Measurements from ENCODE around the gene AHCY. TPM values are rescaled to one million over a fixed set of nuclear protein-coding genes. Genes with fewer than 3 reads are reported as not detected.
"Not testable (repeated sequence)": the region's sequence is repeated elsewhere in the genome, so short reads cannot be mapped to it uniquely, and the experiment has no call there.

Gene AHCY
- polyA plus RNA-seq (2014; cell fraction: cytosol; rRNA removed): 369 and 395 TPM in 2 replicates
- 201 and 232 TPM in 2 replicates for polyA plus RNA-seq (2014; cell fraction: nucleus; rRNA removed)

DNA sequence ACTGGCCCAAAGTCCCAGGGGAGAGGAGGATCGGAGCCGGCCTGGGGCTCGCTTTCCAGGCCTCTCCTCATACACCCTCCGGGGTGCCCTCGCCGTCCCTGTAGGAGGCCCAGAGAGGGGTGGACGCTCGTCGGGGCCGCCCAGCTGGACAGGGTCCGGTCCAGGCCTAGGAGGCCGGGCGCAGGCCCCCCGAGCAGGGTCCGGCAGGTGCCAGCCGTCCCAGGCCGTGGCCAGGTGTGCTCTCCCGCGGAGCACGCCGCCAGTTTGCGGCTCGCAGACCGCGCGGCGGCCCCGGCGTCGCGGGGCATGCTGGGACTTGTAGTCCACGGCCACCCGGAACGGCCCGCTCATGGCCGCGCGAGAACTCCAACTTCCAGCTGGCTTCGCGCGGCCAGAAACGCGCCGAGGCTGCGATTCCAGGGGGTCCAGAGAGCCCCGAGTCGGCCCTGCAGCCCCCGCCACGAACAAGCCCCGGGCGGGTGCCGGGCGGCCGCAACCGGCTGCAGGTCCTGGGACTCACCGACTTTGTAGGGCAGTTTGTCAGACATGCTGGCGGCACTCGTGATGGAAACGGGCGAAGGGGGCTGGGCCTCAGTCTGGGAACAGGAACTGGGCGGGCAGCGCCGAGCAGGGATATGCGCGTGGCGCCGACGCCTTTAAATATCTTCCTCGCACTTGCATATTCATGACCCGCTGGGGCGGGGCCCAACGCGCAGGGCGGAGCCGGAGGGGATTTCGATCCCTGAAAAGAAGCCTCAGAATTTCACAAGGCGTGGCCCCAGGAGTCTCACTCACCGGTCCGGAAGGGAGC is at the start of gene AHCY:
Gene AHCY (minus strand): TSS at position 633 of the 811 bp plus-strand sequence. CDS start 85 bp downstream, at position 548.
- peak; percentile 98 for DNase-seq (ENCODE audit: low spot score)

DNA sequence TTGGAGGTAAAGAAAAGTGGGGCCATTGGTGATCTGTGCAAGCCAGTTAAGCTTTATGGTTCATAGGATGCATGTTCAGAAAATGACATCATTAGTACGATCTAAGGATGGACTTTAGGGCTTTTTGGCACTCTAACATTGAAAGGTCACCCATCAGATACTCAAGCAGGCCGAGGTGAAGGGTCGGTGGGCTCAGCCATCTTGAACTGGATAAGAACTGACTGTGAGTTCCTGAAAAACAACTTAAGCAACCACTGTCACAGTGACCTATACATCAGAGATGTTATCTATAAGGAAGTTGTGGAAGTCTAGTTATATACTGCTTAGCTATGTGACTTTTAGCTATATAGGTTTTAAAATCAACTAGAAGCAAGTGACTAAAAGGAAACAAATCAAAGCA is 46.9 kb upstream of the AHCY start:
- no peak for DNase-seq (ENCODE audit: low spot score)

DNA sequence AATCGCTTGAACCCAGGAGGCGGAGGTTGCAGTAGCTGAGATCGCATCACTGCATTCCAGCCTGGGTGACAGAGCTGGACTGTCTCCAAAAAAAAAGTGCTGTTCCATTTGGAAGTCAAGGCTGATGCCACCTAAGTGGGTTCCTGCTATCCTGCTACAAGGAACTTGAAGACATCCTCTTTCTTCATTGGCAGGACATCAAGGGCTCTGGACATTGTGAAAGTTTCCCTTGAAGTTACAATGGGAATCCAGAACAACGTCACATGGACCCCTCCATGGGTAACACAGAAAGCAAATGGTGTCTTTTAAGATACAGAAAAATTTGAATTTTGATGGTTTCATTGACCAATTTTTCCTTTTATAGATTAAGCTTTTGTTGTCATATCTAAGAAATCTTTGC is 44.4 kb upstream of the AHCY start:
- DNase-seq (ENCODE audit: low spot score): no peak

DNA sequence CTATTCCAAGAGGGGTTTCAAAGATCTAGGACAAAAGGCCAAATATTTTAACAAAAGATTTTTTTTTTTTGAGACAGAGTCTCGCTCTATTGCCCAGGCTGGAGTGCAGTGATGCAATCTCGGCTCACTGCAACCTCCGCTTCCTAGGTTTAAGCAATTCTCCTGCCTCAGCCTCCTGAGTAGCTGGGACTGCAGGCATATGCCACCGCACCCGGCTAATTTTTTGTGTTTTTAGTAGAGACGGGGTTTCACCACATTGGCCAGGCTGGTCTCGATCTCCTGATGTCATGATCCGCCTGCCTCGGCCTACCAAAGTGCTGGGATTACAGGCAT is 43.3 kb upstream of the AHCY start:
- DNase-seq (ENCODE audit: low spot score): not testable (repeated sequence)

DNA sequence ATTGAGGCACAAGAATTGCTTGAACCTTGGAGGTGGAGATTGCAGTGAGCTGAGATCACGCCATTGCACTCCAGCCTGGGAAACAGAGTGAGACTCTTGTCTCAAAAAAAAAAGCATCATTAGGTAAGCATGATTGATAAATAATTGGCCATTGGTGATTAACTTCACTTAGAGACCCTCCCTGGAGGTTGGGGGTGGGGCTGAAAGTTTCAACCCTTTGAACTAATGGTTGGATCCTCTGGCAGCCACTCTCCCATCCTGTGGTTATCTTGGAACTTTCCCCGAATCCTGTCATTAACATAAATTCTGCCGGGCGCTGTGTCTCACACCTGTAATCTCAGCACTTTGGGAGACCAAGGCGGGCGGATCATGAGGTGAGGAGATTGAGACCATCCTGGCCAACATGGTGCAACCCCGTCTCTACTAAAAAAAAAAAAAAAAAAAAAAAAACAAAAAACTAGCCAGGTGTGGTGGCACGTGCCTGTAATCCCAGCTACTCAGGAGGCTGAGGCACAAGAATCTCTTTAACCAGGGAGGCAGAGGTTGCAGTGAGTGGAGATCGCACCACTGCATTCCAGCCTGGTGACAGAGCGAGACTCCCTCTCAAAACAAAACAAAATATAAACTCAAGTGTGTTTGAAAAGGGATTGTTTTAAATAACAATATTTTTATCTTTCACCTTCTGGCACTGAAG is 42.8 kb upstream of the AHCY start:
- DNase-seq (ENCODE audit: low spot score): not testable (repeated sequence)

DNA sequence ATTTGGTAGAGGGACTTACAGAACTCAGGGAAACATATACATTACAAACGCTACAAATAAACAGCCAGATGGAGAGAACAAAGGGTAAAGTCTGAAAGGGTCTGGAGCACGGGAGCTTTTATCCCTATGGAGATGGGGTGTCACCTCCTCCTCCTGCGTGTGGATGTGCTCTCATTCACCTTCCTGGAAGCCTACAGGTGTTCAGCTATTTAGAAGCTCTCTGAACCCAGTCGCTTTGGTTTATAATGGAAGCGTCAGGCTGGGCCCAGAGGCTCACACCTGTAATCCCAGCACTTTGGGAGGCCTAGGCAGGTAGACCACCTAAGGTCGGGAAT is 42.2 kb upstream of the AHCY start:
- DNase-seq (ENCODE audit: low spot score): no peak

DNA sequence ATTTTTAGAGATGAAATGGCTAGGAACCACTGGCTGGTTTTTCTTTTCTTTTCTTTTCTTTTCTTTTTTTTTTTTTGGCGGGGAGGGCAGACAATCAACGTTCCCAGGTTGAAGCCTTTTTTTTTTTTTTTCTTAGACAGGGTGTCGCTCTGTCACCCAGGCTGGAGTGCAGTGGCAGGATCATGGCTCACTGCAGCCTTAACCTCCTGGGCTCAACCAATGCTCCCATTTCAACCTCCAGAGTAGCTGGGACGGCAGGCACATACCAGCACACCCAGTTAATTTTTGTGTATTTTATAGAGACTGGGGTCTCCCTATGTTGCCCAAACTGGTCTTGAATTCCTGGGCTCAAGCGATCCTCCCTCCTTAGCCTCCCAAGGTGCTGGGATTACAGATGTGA is 41.1 kb upstream of the AHCY start:
- DNase-seq (ENCODE audit: low spot score): no peak

DNA sequence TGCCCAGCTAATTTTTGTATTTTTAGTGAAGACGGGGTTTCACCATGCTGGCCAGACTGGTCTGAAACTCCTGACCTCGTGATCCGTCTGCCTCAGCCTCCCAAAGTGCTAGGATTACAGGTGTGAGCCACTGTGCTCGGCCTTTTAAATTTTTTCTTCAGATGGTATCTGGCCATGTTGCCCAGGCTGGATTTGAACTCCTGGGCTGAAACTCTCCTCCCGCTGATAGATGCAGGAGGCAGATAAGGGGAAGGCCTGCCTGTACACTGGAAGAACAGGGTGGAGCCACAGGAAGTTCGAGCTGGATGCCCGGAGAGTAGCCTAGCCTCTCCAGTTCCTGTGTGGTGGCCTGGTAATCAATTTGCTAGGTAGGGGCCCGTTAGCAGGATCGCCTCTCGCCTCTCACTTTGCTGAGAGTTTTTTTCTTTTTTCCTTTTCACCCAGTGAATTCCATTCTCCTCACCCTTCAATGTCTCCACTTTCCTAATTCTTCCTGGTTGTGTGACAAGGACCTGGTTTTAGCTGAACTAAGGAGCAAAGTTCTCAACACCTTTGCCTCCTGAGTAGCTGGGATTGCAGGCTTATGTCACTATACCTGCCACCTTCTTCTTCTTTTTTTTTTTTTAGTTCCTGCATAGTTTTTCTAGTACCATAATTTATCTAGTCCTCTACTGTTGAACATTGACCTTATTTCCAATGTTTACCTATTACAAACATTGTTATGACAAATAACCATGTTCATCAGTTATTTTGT is 40.5 kb upstream of the AHCY start:
- DNase-seq (ENCODE audit: low spot score): no peak

DNA sequence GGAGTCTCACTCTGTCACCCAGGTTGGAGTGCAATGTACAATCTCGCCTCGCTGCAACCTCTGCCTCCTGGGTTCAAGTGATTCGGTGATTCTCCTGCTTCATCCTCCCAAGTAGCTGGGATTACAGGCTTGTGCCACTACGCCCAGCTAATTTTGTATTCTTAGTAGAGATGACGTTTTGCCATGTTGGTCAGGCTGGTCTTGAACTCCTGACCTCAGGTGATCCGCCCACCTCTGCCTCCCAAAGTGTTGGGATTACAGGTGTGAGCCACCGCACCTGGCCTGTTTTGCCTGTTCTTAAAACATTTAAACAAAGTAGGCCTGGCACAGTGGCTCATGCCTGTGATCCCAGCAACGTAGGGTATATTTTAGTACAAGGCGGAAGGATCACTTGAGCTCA is 38.0 kb upstream of the AHCY start:
- DNase-seq (ENCODE audit: low spot score): not testable (repeated sequence)

DNA sequence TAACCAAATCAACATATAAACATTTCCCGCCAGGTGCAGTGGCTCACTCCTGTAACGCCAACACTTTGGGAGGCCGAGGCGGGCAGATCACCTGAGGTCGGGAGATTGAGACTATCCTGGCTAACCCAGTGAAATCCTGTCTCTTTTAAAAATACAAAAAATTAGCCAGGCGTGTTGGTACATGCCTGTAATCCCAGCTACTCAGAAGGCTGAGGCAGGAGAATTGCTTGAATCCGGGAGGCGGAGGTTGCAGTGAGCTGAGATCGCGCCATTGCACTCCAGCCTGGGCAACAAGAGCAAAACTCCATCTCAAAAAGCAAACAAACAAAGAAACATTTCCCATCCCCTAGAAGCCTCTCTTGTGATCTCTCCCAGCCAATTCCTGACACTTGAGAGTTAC is 37.6 kb upstream of the AHCY start:
- DNase-seq (ENCODE audit: low spot score): not testable (repeated sequence)

DNA sequence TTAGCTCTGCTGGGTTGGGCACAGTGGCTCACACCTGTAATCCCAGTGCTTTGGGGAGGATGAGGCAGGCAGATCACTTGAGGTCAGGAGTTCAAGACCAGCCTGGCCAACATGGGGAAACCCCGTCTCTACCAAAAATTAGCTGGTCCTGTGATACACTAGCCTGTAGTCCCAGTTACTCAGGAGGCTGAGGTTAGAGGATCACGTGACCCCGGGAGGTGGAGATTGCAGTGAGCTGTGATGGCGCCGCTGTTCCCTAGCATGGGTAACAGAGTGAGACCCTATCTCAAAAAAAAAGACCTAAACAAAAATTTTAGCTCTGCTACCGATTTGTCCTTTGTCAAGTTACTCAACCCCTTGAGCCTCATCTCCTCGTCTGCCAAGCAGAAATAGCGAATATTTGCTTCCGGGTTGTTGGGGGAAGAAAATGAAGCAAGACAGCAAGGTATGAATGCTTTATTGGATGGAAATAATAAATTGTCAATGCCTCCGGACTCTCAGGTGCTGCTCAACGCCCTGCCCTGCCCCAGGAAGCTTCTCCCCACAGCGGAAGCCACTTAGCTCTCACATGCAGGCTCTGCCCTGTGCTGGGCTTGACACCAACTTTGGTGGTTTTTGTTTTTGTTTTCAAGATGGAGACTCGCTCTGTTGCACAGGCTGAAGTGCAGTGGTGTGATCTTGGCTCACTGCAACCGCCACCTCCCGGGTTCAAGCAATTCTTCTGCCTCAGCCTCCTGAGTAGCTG is 35.0 kb upstream of the AHCY start:
- no peak for DNase-seq (ENCODE audit: low spot score)

DNA sequence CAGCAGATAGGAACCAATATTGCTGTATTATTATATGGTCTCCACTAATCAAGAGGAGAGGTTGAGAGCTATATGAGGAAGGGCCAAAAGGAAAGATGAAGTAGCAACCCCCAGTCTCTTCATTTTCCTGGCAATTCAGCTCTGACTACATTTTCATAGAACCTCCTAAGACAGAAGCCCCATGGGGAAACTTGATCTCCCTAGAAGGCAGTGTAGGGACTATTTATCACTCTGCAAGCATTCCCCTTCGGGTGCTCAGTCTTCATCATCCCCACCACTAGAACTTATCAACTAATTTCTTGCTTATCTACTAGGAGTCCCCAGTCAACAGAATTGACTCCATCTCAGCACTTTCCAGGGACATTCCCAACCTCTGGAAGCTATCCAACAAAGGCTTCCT is 34.4 kb upstream of the AHCY start:
- DNase-seq (ENCODE audit: low spot score): no peak

DNA sequence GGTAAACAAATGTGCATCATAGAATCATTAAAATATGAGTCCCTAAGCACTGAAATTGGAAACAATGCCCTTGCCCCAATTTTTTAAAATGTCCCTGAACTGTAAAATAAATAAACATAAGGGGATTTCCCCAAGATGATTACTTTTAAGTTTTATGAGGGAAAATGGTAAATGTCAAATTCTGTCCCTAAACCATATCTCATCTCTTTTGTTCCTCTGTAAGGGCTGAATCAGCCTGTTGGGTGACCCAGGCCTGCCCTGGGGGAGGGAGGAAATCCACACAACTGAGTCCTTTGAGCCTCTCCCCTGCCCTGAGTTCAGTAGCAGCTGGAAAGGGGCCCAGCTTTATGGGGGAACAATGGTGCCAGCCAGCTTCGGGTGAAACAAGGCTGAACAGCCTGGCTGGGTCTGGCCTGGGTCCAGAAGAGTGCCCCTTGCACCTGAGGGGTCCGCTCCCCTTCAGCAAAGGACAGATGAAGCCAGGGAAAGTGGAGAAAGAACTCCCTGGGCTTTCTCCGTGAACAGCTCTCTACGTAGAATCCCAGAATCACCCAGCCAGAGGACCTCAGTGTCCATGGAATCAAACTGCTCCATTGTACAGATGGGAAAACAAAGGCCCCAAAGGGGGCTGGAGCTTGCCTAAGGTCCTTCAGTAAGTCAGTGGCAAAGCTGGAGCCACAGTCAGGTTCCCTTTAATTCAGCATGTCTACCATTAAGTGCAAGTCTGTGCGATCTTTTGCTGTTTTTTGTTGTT is 31.7 kb upstream of the AHCY start:
- DNase-seq (ENCODE audit: low spot score): no peak

DNA sequence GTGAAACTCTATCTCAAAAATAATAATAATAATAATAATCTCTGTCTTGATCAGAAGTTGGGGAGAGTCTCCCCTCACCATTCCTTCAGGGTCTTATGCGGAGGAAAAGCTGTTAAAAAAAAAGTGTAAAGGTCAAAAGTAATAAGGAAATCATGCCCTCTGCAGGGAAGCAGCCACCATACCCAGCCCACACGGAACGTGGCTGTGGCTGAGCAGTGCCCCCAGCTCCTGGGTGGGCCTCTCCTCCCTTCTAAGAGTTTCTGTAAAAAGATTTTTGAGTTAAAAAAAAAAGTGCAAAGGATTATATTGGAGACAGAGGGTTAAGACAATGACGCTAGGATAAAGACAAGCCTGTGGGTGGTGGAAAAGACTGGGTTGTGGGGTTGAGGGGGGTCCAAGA is 30.6 kb upstream of the AHCY start:
- DNase-seq (ENCODE audit: low spot score): no peak

DNA sequence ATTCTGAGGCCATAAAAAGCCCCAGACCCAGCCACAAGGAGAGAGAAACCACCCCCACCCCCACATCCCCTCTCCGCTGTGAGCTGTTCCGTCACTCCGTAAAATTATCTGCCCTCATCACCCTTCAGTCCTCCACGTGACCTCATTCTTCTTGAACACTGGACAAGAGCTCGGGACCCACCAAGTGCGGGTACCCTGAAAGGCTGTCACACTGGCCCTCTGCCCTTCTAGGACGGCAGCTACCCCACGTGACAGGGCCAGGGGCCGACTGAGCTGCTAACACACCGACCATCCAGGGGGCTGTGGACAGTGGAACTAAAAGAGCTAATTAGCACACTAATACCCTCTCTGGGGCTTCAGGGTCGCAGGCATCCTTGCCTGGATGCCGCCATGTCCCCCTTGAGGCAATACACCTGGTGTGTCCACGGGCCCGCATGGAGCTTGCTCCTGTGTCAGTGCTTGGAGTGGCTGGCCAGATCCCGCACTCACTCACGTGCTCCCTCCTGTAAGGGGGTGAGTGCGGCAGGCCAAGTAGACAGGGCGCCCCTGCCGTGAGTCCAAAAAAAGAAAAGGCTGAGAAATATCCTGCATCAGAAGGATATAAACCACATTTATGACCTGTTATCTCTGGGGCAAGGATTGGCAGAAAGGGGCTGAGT is 29.2 kb upstream of the AHCY start:
- no peak for DNase-seq (ENCODE audit: low spot score)

DNA sequence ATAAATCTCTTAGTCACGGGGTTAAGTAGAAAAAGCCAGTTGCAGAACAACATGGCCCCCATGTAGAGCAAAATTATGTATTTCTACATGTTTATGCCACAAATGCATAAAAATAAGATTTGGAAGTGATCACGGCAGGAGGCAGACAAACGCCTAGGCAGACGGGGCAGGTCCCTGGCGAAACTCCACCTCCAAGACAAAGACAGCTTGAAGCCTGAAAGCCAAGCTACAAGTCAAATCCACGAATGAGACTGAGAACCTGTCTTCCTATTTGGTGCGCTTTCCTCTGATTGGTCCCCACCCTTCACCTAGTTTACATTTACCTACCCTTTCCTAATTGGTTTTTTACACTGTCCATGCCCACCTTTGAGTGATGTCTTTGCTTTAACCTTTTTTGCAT is 28.7 kb upstream of the AHCY start:
- no peak for DNase-seq (ENCODE audit: low spot score)

DNA sequence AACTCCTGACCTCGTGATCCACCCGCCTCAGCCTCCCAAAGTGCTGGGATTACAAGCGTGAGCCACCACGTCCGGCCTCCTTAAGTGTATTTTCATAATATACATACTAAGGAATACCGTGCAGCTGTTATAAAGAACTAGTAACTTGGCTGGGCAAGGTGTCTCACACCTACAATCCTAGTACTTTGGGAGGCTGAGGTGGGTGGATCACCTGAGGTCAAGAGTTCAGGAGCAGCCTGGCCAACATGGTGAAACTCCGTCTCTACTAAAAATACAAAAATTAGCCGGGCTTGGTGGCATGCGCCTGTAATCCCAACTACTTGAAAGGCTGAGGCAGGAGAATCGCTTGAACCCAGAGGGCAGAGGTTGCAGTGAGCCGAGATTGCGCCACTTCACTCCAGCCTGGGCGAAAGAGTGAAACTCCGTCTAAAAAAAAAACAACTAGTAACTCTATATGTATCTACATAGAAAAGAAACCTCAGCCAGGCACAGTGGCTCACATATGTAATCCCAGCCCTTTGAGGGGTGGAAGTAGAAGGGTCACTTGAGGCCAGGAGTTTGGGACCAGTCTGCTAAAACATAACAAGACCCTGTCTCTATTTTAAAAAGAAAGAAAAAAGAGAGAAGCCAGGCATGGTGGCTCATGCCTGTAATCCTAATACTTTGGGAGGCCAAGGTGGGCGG is 27.8 kb upstream of the AHCY start:
- not testable (repeated sequence) for DNase-seq (ENCODE audit: low spot score)

DNA sequence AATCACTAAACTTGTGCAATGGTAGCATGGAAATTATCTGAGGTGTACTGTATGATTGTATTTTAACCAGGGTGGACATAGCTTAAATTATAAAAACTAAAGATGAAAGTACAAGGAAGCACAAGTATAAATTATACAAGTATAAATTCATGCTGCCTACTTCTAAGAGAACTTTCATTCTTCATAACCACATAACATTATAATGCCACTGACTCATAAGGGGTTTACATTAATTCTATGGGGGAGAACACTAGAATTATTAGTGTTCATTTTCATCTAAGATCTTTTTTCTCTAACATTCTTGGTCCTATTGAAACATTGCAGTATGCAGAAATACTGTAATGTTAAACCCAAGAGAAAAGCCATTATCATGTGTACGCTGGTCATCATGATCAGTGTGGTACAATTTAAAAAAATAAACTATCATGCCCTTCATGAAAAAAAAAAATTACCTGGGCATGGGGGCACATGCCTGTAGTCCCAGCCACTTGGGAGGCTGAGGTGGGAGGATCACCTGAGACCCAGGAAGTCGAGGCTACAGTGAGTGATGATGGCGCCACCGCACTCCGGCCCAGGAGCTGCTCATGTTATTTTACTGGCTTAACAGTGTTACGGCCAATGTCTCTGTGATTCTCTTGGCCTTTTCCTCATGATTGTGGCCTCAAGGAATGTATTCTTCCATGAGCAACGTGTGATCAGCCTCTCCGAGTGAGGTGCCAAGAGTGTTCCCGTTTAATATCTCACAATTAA is 25.9 kb upstream of the AHCY start:
- no peak for DNase-seq (ENCODE audit: low spot score)

DNA sequence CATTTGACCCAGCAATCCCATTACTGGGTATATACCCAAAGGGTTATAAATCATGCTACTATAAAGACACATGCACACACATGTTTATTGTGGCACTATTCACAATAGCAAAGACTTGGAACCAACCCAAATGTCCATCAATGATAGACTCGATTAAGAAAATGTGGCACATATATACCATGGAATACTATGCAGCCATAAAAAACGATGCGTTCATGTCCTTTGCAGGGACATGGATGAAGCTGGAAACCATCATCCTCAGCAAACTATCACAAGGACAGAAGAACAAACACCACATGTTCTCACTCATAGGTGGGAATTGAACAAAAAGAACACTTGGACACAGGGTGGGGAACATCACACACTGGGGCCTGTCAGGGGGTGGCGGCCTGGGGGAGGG is 25.1 kb upstream of the AHCY start:
- not testable (repeated sequence) for DNase-seq (ENCODE audit: low spot score)
